Measurements from ENCODE around the gene SYNE1.

Gene SYNE1

DNA sequence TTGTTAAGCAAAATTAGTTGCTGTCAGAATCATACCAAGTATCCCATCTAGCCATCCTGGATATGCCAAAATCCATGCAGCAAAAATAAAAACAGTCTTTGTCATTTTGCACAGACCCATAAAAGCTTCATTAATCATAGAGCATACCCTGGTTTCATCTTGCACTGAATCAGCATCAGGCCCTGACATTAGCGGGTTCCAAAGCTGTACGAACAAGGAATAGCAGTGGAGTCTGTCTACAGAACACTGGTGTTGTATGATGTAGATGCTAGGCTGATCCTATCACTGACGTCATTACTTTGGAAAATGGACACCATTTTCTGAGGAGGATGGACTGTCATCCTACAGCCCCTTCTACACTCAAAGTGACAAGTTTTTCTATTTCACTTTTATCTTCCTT, 514.1 kb downstream of the SYNE1 start:
- DNase-seq, result no peak

DNA sequence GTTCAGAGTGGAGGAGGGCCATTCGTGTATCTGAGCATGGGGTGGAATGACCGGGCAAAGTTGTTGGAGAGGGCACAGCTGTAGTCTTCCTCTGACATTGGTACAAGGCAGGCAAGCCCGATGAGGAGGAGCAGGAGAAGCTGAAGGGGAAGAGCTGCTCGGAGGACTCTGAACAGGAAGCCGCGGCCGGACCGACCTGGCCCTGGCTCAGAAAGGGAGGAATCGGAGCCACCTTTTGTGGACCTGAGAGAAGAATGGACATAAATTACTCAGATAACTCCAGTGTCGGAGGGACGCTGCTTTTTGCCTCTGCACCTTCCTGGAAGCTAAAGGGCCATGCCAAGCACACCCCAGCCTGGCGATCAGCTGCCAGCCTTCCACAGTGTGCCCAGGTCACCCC, 514.7 kb downstream of the SYNE1 start:
- no peak for DNase-seq

DNA sequence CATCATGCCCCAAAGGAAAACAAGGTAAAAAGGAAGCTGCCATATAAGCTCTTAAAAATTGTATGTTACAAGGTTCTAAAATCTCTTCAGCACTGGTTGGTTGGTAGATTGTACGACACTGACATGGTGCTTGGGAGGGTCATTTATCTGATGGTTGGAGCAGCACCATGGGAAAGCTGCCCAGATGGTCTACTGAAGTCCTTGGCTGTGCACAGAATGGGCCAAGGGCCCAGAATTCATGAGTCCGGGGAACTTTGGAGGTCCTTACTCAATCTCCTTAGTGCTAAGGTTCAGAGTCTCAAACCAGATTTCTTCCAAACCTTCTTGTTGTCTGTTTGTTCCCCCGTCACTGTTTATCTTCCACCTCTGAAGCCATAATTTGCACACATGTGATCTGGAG, 515.3 kb downstream of the SYNE1 start:
- DNase-seq, result no peak

DNA sequence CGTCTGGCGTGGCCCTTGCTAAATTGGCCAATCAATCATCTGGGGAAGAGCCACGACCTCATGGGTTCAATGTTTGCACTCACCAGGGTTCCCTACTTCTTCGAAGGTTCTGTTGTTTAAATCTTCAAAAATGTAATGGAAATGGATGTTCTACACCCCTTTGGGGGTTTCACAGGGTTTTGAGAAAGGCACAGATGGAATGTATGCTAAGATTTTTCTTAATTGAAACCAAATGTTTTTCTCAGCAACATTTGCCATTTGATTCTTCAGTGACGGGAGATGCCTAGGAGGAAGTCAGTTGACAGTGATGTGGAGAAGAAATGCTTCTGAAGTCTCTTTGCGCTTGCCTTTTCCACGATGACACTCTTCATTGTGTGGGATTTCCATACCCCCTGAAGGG, 517.3 kb downstream of the SYNE1 start:
- no peak for DNase-seq

DNA sequence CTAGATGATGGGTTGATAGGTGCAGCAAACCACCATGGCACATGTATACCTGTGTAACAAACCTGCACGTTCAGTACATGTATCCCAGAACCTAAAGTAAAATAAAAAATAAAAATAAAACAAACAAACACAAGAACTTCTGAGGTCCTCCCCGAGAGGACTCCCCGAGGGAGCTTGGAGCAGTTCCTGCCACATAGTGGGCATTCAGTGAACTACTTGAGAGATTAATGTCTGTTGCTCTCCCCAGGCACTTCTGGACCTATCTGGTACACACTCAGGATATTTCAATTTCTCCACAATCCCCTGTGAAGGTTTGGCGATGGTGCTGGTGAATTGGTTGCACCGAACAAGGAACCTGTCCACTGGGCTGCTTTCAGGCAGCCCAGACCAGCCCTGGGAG, 518.5 kb downstream of the SYNE1 start:
- no peak for DNase-seq

DNA sequence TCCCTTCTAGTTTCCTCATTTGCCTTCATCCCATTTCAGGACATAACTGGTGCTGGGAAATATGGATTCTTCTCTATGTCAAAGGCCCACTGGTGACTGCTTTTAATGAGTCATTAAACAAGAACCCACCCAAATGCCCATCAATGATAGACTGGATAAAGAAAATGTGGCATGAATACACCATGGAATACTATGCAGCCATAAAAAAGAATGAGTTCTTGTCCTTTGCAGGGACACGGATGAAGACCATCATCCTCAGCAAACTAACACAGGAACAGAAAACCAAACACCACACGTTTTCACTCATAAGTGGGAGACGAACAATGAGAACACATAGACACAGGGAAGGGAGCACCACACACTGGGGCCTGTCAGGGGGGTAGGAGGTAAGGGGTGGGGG, 518.9 kb downstream of the SYNE1 start:
- no peak for DNase-seq

DNA sequence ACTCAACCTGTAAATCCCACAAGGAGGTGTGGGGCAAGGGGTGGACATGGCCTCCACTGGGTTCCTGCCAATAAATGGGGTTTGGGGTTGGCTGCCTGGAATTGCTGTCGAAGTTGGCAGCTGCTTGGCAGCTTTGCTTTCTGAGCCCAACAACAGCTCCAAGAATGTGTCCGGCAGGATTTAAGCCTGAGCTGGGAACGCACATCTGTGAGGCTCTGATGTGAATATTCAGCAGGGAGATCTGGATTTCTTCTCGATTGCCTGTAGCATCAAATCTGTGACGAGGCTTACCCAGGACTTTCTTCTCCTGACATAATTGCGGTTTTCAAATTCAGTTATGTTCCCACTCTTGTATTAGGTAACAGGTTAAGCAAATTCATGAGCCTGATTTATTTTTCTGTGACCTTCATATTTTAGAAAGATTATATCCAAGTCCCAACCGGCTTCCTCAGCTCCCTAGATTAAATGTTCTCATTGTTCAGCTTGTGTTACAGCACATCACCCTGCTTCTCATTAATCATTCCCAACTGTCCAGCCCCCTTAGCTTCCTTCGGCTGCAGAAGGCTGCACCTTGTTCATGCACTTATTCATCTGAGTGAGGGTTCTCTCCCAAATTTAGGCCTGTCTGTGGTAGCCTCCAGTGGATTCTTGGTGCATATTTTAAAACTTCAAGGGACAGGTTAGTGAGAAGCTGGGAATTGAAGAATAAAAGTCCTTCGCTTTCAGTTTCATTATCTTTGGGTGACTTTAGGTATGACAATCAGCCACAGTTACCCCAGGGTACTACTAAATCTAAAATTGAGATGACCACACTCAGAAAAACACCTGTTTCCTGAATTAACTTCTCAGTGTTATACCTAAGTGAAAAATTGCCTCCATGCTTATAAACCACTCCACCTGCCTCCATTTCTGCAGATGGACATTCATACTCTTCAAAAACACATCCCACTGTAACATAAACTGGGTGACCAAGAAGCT, 519.7 kb downstream of the SYNE1 start:
- DNase-seq, result no peak

DNA sequence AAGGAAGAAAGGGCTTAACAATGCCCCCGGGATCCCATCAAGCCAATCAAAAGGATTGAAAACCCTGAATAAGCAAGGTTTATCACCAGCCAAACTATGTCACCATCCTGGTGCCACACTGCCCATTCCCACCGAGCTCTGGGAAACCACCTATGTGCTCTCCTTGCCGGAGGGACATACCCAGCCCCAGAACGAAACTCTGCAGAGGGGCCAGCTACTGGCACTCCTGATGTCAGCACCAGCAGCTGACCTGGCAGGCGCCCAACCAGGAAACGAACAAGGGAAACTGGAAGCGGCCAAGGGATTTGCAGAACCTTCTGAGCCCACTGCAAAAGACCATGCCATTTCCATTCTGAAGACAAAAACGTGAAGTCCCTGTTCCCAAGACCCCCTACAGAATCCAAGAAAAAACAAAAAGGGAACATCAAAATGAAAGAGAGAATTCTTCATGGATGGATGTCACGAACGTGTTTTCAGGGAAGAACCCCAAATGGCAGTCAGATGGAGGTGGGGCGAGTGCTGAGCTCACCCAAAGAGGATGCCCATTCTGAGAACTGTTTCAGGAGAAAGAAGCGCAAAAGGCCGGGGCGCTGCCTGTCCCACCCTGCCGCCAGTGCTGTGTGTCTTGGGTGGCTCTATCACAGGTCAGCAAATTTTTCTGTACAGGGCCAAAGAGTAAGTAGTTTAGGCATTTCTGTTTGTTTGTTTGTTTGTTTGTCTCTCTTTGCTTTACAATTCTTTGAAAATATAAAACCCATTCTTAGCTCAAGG, 524.5 kb downstream of the SYNE1 start:
- no peak for DNase-seq

DNA sequence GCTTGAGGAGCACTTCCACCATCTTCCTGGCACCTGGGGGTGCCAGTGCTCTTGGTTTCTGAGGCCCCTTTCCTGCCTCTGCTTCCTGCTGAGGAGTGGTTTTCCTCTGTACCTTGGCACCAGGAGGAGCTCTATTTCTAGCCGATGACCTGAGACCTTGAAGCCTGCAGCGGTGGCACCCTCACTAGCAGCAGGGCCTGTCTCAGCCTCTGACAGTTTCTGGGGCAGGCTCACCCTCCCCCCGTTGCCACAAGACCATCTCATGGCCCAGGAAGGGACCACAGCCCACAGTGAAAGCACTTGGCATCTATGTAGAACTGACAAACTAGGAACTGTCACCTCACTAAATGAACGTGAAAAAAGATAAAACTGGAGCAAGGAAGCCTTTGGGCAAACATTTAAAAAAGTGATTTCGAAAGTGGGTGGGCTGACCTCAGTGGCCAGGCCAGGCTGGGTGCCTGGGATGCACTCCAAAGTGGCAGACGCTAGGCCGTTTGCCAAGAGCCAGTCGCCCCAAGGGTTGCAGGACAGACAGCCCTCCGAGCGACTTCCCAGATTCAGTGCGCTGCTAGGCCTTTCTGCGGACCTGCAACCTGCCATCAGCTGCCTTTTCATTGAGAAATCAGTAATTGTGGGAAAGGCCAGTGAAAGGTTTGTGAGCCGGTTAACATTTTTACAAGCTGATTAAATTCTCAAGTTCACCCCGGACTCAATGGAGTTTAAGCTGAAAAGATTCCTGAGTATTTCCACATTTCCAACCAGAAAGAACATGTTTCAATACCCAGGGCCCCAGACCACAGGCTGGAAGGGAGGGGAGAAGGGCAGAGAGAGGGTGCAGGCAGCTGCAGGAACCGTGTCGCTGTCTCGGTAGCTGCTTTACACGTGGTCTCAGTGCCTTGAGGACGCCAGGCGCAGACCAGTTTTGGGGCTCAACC, 526.0 kb downstream of the SYNE1 start:
- no peak for DNase-seq

DNA sequence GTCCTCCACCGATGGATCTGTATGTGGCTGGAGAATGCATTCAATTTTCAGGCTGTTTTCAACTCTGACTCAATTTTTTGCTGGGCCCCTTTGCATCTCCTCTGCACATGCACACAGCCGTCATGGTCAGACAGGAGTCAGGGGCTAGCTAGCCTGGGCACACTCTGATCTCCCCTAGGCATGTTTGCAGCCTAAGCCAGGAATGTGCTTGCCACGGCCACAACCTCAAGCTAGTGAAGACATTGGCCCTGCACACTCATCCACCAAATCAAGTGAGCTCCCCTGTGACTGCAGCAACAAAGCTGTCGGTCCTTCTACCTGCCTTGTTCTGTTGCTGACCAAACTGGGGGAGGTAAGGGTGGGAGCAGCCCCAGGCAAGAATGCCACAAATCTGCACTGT, 529.2 kb downstream of the SYNE1 start:
- DNase-seq, result no peak

DNA sequence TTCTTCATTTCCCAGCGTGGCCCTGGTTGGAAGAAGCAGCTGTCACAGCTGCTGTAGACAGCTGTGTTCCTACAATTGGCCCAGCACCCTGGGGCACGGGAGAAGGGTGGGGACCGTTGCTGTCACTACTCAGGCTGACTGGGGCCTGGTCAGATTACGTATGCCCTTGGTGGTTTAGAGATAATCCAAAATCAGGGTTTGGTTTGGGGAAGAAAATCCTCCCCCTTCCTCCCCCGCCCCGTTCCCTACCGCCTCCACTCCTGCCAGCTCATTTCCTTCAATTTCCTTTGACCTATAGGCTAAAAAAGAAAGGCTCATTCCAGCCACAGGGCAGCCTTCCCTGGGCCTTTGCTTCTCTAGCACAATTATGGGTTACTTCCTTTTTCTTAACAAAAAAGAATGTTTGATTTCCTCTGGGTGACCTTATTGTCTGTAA, 537.0 kb downstream of the SYNE1 start:
- DNase-seq, result no peak

DNA sequence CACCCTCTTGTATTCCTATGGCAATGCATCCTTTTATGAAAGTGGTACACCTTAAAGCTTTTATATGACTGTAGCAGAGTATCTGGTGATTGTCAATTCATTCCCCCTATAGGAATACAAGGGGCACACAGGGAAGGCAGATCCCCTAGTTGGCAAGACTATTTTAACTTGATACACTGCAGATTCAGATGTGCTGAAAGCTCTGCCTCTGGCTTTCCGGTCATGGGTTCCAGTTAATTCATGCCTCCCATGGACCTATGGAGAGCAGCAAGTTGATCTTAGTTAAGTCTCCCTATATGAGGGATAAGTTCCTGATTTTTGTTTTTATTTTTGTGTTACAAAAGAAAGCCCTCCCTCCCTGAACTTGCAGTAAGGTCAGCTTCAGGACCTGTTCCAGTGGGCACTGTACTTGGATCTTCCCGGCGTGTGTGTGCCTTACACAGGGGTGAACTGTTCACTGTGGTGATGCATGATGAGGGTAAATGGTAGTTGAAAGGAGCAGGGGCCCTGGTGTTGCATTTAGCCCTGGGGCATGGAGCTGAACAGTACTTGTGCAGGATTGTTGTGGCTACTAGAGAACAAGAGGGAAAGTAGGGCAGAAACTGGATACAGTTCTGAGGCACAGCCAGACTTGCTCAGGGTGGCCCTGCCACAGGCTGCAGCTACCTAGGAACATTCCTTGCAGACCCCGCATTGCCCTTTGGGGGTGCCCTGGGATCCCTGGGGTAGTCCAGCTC, 537.5 kb downstream of the SYNE1 start:
- DNase-seq, result peak; percentile 87

DNA sequence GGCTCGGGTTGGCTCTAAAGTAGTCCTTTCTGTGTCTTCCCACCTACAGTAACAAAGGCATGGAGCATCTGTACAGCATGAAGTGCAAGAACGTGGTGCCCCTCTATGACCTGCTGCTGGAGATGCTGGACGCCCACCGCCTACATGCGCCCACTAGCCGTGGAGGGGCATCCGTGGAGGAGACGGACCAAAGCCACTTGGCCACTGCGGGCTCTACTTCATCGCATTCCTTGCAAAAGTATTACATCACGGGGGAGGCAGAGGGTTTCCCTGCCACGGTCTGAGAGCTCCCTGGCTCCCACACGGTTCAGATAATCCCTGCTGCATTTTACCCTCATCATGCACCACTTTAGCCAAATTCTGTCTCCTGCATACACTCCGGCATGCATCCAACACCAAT, 538.5 kb downstream of the SYNE1 start:
- no peak for DNase-seq

DNA sequence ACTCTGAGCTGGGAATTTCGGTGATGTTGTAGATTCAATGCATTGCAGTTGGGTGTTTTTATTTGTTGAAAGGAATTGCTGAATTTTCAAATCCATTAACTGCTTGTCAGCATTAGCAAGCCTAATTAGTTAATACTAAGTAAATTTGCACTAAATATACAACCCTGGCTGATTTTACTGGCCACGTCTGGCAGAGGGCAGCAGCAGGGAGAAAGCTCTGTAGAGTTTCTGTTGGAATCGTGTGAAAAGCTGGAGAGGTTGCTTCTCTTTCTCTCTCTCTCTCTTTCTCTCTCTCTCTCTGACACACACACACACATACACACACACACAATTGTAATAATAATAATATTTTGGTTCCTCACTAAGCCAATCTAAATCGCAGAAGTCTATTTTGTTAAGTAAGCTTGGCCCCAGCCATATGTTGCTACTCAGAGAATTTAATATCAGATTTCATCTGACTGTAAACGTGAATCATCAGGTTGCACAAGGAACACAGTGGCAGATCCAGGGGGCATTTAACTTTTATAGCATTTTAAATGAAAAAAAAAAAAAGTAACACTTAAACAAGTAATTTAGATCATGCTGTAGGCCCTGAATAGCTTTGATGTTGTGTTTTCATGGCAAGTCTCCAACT, 540.2 kb downstream of the SYNE1 start:
- no peak for DNase-seq

DNA sequence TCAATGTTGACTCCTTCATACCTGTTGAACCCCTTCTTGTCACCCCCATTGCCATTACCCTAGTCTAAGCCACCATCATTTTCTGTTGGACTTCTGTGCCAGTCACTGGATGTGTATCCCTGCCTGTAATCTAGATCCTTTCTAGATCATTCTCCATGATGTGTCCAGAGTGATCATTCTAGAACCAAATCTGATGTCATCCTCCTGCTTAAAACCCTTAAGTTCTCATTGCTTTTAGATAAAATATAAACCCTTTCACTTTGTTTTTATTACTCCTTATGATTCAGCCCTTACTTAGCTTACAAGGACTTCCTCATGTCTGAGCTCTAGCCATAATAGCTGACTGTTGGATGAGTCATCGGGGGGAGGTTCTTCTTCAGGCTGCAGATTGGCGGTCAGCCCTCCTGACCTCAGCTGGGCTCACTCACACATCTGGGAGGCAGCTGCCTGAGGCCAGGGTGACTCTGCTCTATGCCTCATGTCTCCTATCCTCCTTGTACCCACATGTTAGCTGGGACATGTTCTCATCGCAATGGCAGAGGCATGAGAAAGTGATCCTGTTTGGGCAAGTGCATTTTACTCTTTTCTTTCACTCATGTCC, 542.1 kb downstream of the SYNE1 start:
- DNase-seq, result peak; percentile 94

DNA sequence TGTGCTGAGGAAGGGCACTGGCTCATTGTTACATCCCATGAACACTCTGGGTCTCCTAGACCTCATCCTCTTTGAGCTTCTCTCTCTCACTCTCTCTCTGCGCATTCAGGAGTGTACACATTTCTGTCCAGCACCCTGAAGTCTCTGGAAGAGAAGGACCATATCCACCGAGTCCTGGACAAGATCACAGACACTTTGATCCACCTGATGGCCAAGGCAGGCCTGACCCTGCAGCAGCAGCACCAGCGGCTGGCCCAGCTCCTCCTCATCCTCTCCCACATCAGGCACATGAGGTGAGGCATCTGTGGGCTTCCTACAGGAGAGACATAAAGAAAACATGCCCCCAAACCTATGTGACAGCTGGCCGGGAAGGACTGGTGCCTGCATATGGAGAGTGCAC, 542.9 kb downstream of the SYNE1 start:
- no peak for DNase-seq

DNA sequence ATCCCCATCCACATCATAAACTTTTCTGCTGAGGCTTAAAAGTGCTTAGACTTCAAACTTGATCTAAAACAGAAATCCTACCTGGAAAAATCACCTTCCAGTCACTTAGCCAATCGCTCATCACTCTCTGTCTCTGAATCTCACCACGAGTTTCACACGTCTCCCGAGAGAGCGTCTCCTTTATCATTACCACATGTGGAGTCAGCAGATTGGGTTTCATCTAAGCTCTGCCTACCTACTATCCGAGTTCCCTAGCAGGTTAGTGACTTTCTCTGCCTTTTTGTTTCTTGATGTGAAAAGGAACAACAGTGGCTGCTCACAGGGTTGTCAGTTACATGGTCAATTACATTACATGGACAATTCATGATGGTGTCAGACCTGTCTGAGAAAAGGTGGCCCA, 543.5 kb downstream of the SYNE1 start:
- DNase-seq, result no peak

DNA sequence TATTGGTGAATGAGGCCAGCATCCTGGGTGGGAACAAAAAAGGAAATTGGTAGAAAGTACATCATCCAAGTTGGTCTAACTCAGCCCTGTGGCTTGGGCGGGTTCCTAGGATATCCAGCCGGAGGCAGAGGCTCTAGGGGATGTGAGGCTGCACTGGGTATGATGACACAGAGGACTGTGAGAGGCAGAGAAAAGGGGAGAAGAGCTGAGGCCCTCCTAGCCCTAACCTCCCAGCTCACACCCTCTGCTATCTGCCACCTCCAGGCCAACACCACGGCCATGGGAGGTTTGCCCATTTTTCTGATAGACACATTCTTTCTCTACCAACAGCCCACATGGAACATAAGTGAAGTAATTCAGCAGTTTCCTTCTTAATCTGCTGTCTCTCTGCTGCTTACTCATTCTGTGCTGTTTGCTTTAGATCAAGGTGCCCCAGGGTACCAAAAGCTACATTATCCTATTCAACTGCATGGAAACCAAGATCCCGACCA, 545.3 kb downstream of the SYNE1 start:
- DNase-seq, result no peak

DNA sequence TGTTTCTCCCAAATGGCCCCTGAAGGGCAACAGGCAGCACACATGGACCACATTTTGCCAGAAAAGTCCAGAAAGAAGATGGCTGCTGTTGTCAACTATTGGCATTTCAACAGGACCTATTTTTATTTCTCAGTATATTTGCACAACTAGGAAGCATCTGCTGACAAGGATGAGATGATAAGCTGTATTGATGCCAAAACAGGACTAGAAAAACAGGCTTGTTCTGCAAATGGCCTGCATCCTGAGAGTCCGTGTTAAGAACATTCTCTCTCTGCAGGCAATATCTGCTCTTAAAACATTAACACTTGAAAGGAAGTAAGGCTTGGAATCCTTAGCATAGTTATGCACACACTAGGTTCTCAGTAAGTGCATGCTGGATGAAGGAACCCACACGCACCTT, 546.0 kb downstream of the SYNE1 start:
- DNase-seq, result no peak

DNA sequence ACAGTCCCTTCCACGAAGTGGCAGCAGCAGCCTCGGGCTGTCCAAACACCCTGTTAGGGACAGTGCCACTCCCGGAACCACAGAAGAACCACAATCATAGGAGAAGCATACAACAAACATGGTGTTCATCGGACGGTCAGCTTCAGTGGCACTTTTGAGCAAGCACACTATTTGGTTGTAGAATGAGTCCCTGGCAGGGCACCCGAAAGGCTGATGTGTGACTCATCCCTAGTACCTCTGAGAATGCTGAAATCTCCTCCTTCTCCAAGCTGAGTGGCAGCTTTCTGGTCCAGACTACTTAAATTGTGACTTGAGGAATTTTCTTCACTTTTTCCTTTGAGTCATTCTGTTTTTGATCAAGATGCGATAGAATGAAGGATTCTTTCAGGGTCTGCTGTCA, 547.2 kb downstream of the SYNE1 start:
- DNase-seq, result peak; percentile 77

DNA sequence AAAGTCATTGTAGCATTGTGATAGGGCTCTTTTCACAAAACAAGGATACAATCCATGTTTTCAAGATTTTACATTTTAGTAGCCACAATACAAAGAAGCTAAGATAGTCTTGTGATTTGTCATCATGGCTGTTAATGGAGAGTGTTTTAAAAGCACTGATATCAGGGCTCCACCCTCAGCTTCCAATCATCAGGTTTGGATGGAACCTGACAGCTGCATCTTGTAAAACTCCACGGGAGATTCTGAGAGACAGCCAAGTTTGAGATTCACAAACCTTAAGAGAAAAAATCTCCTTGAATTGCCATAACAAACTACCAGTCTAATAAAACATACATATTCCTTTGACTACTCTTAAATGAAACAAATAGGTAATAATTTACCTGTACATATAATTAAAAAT, 549.5 kb downstream of the SYNE1 start:
- DNase-seq, result no peak
